Left lobe of liver (tissue), 2 donors: ENCODE data around the gene WDR93. TPM values are rescaled to one million over a fixed set of nuclear protein-coding genes. Genes with fewer than 3 reads are reported as not detected.
A peak's percentile ranks its signal among the peaks of the same experiment; 100 is the strongest.
"Not testable (repeated sequence)": the region's sequence is repeated elsewhere in the genome, so short reads cannot be mapped to it uniquely, and the experiment has no call there.

ENCODE experiments used
- ATAC-seq: fragments of 200-7000 bp; cut with Tn5 transposase; one replicate; pipeline ENCODE4 v1.9.1; 2020; ENCODE audit warnings: mild to moderate bottlenecking, moderate library complexity
- DNase-seq: peaks from one replicate; pipeline ENCODE4 v3.0.0-alpha.2; 2020; ENCODE audit warnings: low spot score
- total RNA-seq: library from RNA; stranded (reverse); gene quantifications from one replicate; pipeline ENCODE4 v1.2.1, GENCODE V29; 2021
- donor health status: DM: no; HTN: no; CAD: no; lungs with moderate emphysema.
- donor health status: DM: no; HTN: yes; CAD: no.

WDR93 gene
- total RNA-seq, 1 donor from 2014 or later: not detected

DNA sequence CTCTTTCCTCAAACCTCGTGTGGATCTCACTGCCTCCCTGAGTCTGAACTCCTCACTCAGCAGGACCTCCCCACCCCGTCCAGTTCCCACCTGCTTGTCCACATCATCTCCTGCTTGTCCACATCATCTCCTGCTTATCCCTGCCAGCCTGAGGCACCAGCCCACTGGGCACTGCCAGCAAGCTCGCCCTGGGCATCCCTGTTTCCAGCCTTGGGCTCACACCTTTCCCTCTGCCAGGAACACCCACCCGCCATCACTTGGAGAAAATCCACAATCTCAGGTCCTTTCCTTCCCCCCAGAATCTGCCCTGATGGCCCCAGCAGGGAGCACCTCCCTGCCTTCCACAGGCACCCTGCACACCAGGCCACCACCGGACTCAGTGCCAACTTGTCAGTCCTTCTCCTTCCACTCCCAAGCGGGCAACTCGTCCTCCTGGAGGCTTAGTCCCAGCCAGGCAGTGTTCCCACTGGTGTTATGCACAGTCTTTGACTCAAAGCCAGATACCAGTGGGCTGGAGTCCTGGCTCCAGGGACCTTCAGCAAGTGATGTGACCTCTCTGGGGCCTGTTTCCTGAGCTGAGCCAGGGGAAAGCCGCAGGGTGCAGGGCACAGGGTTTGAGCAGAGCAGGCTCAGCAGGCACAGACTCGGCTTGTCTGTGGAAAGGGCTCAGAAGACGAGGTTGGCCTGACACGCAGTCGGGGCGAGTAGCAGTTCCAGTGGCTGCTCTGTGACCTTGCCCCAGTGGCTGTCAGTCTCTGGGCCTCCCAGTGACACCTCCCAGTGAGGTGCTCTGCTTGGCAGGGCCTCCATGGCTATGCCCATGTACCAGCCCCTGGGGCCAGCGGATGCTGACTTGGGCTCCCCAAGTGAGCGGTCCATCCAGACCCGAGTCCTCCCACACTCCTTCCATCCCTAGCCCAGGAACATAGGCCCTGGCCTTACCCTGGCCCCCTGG, 76.0 kb downstream of the WDR93 start:
- ATAC-seq: no peak
- no peak for DNase-seq

DNA sequence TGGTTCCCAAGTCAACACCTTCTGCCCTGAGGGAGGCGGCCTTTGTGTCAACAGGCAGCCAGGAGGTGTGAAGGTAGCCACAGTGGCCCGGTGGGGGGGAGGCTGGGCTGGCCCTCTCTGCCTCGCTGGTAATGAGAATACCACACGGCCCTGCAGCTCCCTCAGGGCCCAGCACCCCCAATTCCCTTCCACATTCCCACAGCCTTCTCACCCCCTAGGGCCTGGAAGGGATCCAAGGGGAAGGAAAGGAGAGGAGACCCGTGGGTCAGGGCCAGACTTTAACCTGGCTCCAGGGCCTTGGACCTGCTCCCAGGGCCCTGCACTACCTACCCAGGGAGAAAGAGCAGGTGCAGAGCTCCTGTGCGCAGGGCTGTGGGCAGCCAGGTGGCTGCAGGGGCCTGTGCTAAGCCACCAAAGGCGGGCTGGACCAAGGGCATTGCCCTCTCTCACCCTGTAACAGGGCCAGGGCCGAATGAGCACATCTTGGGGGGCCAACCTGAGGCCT, 76.9 kb downstream of the WDR93 start:
- DNase-seq: peak; percentile 69
- ATAC-seq: peak; percentile 83

DNA sequence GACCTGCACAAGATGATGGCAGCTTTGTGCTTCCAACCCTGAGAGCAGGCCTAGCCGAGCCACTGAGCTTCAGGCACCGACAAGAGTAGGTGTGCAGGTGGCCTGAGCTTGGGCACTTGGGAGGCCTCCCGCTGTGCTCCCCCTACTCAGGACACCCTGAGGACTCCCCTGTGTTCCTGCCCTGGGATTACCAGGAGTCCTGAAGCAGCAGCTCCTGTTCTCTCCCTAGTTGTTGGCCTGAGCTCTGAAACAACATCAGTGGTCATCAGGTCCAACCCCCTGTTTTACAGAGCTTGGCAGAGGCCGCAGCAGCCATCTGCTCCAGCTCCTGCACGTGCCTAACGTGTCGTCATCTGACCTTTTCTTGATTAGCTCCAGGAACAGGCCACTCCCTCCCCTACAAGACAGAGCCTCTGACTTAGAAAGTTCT, 77.5 kb downstream of the WDR93 start:
- ATAC-seq (peak; percentile 85), DNase-seq (peak; percentile 78)

GRCh38 chr15:89769366-89769765, 78.8 kb downstream of the WDR93 start:
- ATAC-seq (no peak), DNase-seq (no peak)

DNA sequence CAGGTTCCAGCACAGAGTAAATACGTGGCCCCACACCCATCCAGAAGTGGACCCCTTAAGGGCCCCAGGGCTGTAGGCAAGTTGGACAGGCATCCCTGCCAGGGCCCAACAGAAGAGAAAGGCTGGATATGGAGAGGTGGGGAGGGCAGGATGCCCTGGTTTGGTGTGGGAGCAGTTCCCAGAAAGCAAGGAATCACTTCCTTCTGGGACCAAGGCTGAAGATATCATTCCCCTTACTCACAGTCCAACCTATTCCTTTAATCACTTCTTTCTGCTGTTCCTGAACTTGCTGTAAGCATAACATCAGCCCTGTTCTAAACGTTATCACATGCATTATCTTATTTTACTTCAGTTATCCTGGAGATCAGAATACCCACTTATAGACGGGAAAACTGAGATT, 79.4 kb downstream of the WDR93 start:
- ATAC-seq: no peak

GRCh38 chr15:89772932-89773583, 82.4 kb downstream of the WDR93 start:
- DNase-seq (no peak), ATAC-seq (peak; percentile 8)

More for the DNA sequence above, 79.4 kb downstream of the WDR93 start:
- DNase-seq: no peak

GRCh38 chr15:89774492-89774891, 83.9 kb downstream of the WDR93 start:
- ATAC-seq: no peak
- DNase-seq: no peak

DNA sequence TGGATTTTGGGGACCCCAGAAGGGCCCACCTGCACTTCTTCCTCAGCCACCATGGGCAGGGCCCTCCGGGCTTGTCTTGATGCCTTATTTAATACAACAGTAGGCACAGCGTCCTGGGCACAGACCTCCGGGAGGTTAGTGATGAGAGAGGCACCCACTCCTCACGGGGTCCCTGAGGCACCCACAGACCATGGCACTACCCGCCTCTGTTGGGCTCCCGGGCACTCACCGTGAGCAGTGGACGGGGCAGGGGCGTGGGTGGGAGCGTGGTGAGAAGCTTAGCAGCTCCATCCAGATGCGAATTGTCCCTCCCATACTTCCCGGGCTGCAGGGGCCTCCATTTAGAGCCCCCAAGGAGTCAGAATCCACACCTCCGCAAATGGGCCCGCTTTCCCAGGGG, 85.2 kb downstream of the WDR93 start:
- ATAC-seq: no peak

DNA sequence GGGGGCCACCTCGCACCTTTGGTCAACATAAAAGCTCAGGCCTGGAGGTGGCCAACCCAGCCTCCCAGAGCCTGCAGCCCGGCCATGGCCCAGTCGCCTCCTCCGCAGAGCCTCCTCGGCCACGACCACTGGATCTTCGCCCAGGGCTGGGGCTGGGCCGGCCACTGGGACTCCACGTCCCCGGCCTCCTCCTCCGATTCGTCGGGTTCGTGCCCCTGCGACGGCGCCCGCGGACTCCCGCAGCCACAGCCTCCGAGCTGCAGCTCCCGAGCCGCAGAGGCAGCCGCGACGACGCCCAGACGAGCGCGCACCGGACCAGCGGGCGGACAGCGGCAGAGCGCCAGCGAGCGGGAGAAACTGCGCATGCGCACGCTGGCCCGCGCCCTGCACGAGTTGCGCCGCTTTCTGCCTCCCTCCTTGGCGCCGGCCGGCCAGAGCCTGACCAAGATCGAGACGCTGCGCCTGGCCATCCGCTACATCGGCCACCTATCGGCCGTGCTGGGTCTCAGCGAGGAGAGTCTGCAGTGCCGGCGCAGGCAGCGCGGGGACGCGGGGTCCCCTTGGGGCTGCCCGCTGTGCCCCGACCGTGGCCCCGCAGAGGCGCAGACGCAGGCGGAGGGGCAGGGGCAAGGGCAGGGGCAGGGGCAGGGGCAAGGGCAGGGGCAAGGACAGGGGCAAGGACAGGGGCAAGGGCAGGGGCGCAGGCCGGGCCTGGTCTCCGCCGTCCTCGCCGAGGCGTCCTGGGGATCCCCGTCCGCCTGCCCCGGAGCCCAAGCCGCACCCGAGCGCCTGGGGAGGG, 85.9 kb downstream of the WDR93 start, which contains the start of gene MESP2:
Gene MESP2 (plus strand): TSS at position 59 of the 799 bp plus-strand sequence. CDS start 26 bp downstream, at position 85.
- DNase-seq (peak; percentile 86), ATAC-seq (peak; percentile 90)

More for the DNA sequence above, 85.2 kb downstream of the WDR93 start:
- no peak for DNase-seq

DNA sequence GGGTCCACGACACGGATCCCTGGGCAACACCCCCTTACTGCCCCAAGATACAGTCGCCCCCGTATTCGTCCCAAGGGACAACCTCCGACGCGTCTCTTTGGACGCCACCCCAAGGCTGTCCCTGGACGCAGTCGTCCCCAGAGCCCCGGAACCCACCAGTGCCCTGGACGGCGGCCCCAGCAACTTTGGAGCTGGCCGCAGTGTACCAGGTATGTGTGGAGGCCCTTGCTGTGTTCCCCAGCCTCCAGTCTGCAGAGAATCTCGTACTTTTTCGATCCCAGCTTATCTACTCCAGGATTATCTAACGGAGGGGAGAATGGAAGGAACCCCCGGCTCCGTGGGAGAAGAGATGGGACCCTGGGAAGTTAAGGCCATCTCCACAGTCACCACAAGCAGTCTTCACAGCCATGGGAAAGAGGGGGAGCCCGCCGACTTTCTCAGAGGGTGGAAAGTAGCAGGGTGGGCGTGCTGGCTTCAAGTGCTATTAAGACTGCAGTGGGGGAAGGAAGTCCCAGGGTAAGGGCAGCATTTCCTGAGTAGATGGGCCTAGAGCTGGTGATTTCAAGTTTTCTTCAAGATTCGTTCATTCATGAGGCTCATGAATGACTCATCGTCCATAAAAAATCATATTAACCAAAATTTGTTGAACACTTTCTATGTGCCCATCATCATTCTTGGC, 86.6 kb downstream of the WDR93 start:
- DNase-seq (no peak), ATAC-seq (no peak)

DNA sequence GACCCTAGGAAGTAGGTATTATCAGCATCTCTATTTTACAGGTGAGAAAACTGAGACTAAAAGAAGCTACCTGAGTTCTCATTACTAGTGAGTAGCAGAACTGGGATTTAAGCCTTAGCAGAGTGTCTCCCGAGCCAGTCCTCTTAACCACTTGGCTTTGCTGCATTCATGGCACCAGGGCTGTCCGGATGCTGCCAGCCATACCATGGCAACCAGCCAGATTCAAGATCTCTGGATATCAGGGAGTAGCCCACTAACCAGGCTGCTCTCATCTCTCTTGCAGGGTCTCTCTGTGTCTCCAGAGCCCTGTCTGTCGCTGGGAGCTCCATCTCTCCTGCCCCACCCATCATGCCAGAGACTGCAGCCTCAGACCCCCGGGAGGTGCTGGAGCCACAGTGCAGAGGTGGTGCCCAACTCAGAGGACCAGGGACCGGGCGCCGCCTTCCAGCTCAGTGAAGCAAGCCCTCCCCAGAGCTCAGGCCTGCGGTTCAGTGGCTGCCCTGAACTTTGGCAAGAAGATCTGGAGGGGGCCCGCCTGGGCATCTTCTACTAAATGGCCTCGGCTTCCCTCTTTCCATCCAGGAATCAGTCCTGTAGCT, 87.3 kb downstream of the WDR93 start:
- no peak for ATAC-seq
- no peak for DNase-seq

GRCh38 chr15:89778861-89779260, 88.2 kb downstream of the WDR93 start:
- ATAC-seq (no peak), DNase-seq (no peak)

GRCh38 chr15:89780601-89781000, 90.0 kb downstream of the WDR93 start:
- DNase-seq (no peak), ATAC-seq (no peak)

GRCh38 chr15:89781055-89781454, 90.4 kb downstream of the WDR93 start:
- ATAC-seq (no peak), DNase-seq (no peak)

DNA sequence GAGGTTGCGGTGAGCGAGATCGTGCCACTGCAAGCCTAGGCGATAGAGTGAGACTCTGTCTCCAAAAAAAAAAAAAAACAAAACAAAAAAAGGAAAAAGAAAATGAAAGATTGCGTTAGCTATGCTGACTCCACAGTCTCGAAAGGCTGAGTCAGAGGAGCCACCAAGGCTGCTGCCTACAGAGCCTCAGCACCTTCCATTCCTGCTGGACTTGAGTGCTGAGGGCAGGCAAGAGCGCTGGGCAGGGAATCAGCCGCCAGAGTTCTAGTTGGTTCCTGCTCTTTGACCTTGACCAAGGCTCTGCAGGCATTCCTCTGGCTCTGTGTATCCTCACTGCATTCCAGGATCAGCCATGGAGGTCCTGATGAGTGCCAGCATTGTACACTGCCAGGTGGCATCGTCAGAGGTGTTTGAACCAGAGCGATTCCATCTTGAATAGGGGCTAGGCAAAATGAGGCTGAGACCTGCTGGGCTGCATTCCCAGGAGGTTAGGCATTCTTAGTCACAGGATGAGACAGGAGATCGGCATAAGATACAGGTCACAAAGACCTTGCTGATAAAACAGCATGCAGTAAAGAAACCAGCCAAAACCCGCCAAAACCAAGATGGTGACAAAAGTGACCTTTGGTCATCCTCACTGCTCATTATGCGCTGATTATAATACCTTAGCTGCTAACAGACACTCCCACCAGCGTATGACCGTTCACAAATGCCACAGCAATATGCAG, 91.4 kb downstream of the WDR93 start:
- peak; percentile 84 for ATAC-seq
- DNase-seq: peak; percentile 81

GRCh38 chr15:89782619-89782950, 92.0 kb downstream of the WDR93 start:
- DNase-seq, ATAC-seq: not testable (repeated sequence)

- DNase-seq (no peak), ATAC-seq (no peak)
Observed at GRCh38 chr15:89783111-89783860, 92.7 kb downstream of the WDR93 start.

- ATAC-seq (no peak), DNase-seq (no peak)
Observed at GRCh38 chr15:89783861-89784685, 93.5 kb downstream of the WDR93 start.
